ENCODE results near the gene ZMYM2. TPM values are rescaled to one million over a fixed set of nuclear protein-coding genes. Genes with fewer than 3 reads are reported as not detected.

ZMYM2 gene
- total RNA-seq, 2 donors from 2014 or later: 94.2 to 102 TPM

- no peak for ATAC-seq (ENCODE audit: insufficient number of reproducible peaks, low FRiP score, low read depth)
- H3K36me3 ChIP-seq: peaks cover 7% of the 10 kb centered on the region
- no peak for TF ChIP-seq CTCF (IDR thresholded peaks at IDR 0.05)
Observed at GRCh38 chr13:20000062-20000552, 41.6 kb downstream of the ZMYM2 start.

GRCh38 chr13:20001366-20002190, 43.1 kb downstream of the ZMYM2 start:
- H3K27ac ChIP-seq: no peak overlapping the region
- H3K4me3 ChIP-seq: no peak overlapping the region
- no peaks in the 10 kb centered on the region for H3K9me3 ChIP-seq
- DNase-seq (ENCODE audit: low spot score) (no peak), ATAC-seq (ENCODE audit: insufficient number of reproducible peaks, low FRiP score, low read depth) (no peak)
- TF ChIP-seq CTCF (IDR thresholded peaks at IDR 0.05): no peak
- peaks cover 11% of the 10 kb centered on the region for H3K36me3 ChIP-seq
- H3K27me3 ChIP-seq (replicated peaks; ENCODE audit: insufficient read depth): no peaks in the 10 kb centered on the region
- H3K4me1 ChIP-seq (ENCODE audit: control insufficient read depth in 1 of 2, low read depth in 2 of 2): peaks cover 8 to 16% of the 10 kb centered on the region in 2 donors

More at GRCh38 chr13:20000062-20000552, 41.6 kb downstream of the ZMYM2 start:
- Histone ChIP-seq H3K9me3 (no peaks in the 10 kb centered on the region), H3K4me3 (no peak overlapping the region), H3K27me3 (replicated peaks; ENCODE audit: insufficient read depth) (no peaks in the 10 kb centered on the region), H3K27ac (no peak overlapping the region), H3K4me1 (ENCODE audit: control insufficient read depth in 1 of 2, low read depth in 2 of 2) (peaks cover 8 to 21% of the 10 kb centered on the region in 2 donors)
- no peak for DNase-seq (ENCODE audit: low spot score)

GRCh38 chr13:20002787-20003186, 44.3 kb downstream of the ZMYM2 start:
- no peak overlapping the region for H3K4me3 ChIP-seq
- ATAC-seq (ENCODE audit: insufficient number of reproducible peaks, low FRiP score, low read depth) (no peak), DNase-seq (ENCODE audit: low spot score) (no peak)
- no peak overlapping the region for H3K27ac ChIP-seq
- H3K9me3 ChIP-seq: no peaks in the 10 kb centered on the region
- no peak for TF ChIP-seq CTCF (IDR thresholded peaks at IDR 0.05)
- H3K36me3 ChIP-seq: peaks cover 18% of the 10 kb centered on the region
- H3K4me1 ChIP-seq (ENCODE audit: control insufficient read depth in 1 of 2, low read depth in 2 of 2): peaks cover 8 to 14% of the 10 kb centered on the region in 2 donors
- H3K27me3 ChIP-seq (replicated peaks; ENCODE audit: insufficient read depth): no peaks in the 10 kb centered on the region

DNA sequence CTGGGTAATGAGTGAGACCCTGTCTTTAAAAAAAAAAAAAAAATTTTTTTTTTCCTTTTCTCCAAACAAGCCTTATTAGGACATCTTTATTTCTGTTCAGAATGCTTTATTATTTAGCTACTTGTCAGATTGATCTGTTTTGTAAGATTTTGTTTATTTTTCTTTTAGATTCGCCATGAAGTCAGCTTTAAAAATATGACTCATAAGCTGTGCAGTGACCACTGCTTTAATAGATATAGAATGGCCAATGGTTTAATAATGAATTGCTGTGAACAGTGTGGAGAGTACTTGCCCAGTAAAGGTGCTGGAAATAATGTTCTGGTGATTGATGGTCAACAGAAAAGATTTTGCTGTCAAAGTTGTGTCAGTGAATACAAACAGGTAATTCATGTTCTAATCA, 47.7 kb downstream of the ZMYM2 start:
- H3K36me3 ChIP-seq: peaks cover 26% of the 10 kb centered on the region
- no peak overlapping the region for H3K4me3 ChIP-seq
- H3K4me1 ChIP-seq (ENCODE audit: control insufficient read depth in 1 of 2, low read depth in 2 of 2): peaks cover 8 to 11% of the 10 kb centered on the region in 2 donors
- H3K27ac ChIP-seq: no peak overlapping the region
- no peak for TF ChIP-seq CTCF (IDR thresholded peaks at IDR 0.05)
- DNase-seq (ENCODE audit: low spot score): no peak
- H3K9me3 ChIP-seq: no peaks in the 10 kb centered on the region
- no peak for ATAC-seq (ENCODE audit: insufficient number of reproducible peaks, low FRiP score, low read depth)
- no peaks in the 10 kb centered on the region for H3K27me3 ChIP-seq (replicated peaks; ENCODE audit: insufficient read depth)

GRCh38 chr13:20015763-20016162, 57.2 kb downstream of the ZMYM2 start:
- TF ChIP-seq CTCF (IDR thresholded peaks at IDR 0.05): no peak
- ATAC-seq (ENCODE audit: insufficient number of reproducible peaks, low FRiP score, low read depth): no peak
- no peak for DNase-seq (ENCODE audit: low spot score)
- Histone ChIP-seq H3K27ac (no peak overlapping the region), H3K36me3 (peaks cover 11% of the 10 kb centered on the region), H3K4me3 (no peak overlapping the region), H3K4me1 (ENCODE audit: control insufficient read depth in 1 of 2, low read depth in 2 of 2) (no peaks in the 10 kb centered on the region), H3K27me3 (replicated peaks; ENCODE audit: insufficient read depth) (no peaks in the 10 kb centered on the region), H3K9me3 (peaks cover 18% of the 10 kb centered on the region)
